Measurements from ENCODE around the gene FBN1.
A peak's percentile ranks its signal among the peaks of the same experiment; 100 is the strongest.

Gene FBN1

DNA sequence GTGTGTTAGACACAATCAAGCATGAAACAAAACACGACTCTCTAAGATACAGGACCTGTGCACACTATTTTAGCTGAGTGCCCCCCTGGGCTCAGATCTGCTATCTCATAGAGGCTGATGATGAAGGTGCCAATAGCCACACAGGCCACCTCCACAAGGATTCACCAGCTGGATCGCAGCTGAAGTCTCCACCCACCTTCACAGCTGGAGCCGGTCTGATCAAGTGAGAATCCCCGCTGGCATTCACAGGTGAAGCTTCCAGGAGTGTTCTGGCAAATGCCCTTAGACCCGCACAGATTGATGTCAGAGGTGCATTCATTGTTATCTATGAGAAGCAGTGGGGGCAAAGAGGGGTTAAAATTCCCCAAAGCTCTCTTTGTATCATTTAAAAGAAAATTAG lies 224.1 kb downstream of the FBN1 start:
- Histone ChIP-seq H3K27ac (peak overlapping the region in 1 of 2 donors; percentile 34), H3K4me3 (no peak overlapping the region)
- TF ChIP-seq, protein P1, sequence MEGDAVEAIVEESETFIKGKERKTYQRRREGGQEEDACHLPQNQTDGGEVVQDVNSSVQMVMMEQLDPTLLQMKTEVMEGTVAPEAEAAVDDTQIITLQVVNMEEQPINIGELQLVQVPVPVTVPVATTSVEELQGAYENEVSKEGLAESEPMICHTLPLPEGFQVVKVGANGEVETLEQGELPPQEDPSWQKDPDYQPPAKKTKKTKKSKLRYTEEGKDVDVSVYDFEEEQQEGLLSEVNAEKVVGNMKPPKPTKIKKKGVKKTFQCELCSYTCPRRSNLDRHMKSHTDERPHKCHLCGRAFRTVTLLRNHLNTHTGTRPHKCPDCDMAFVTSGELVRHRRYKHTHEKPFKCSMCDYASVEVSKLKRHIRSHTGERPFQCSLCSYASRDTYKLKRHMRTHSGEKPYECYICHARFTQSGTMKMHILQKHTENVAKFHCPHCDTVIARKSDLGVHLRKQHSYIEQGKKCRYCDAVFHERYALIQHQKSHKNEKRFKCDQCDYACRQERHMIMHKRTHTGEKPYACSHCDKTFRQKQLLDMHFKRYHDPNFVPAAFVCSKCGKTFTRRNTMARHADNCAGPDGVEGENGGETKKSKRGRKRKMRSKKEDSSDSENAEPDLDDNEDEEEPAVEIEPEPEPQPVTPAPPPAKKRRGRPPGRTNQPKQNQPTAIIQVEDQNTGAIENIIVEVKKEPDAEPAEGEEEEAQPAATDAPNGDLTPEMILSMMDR (IDR thresholded peaks at IDR 0.05) = no peak
- DNase-seq (ENCODE audit: low spot score) = no peak

DNA sequence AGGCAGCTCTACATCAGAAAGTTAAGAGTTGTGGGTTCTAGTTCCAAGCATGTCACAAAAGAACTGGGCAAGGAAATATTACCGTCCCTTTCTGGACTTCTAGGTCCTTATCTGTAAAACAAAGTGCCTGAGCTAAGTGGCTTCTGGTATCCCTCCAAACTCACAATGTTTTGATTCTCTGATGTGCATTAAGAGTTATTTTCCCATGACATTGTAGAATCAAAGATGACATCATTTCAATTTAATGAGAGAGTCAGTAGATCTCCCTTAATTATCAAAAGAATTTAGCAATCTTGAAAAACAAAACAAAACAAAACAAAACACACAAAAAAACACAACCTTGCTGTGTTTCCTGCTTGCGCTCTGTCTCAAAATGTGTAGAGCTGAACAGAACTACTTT lies 225.6 kb downstream of the FBN1 start:
- TF ChIP-seq, protein P1 (IDR thresholded peaks at IDR 0.05) = no peak
- DNase-seq (ENCODE audit: low spot score) = no peak
- H3K27ac ChIP-seq = peak overlapping the region in 1 of 2 donors; percentile 38
- no peak overlapping the region for H3K4me3 ChIP-seq

DNA sequence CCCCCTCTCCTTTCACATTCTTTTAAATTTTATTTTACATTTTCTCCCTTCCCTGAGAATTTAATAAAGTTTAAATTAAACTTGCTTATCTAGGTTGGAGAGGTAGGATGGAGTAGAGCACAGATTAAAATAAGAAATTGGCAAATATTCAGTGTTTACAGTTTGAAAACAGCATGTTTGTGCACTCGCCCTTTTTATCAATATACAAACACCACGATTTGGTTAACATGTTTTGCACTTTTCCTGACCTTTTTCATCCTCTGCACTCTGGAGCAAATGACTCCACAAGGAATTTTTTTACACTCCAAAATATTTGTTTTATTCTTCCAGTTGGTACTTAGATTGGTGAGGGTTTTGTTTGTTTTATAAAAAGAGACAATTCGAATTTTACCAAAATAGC lies 227.2 kb downstream of the FBN1 start:
- TF ChIP-seq, protein P1 (IDR thresholded peaks at IDR 0.05) = no peak
- DNase-seq (ENCODE audit: low spot score) = no peak
- H3K27ac ChIP-seq = no peak overlapping the region
- no peak overlapping the region for H3K4me3 ChIP-seq

DNA sequence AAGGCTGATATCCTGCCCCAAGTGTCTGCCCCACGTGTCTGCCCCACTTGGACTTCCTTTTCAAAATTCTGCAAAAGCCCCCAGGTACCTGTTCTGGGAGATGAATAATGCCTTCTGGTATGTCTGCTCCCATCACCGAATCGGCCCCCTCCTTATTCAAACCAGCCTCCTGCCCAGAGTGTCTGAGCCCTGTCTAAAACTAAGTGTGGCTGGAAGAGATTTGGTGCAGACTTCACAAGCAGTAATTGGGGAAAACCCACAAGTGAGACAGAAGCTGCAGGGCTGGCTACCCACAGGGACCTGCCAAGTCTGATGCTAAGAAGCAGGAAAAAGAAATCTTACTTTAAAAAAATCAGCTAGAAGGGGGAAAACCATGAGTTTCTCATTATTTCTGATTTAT lies 229.2 kb downstream of the FBN1 start:
- Histone ChIP-seq H3K27ac (peak overlapping the region in 1 of 2 donors; percentile 67), H3K4me3 (no peak overlapping the region)
- TF ChIP-seq, protein P1 (IDR thresholded peaks at IDR 0.05) = no peak
- no peak for DNase-seq (ENCODE audit: low spot score)

DNA sequence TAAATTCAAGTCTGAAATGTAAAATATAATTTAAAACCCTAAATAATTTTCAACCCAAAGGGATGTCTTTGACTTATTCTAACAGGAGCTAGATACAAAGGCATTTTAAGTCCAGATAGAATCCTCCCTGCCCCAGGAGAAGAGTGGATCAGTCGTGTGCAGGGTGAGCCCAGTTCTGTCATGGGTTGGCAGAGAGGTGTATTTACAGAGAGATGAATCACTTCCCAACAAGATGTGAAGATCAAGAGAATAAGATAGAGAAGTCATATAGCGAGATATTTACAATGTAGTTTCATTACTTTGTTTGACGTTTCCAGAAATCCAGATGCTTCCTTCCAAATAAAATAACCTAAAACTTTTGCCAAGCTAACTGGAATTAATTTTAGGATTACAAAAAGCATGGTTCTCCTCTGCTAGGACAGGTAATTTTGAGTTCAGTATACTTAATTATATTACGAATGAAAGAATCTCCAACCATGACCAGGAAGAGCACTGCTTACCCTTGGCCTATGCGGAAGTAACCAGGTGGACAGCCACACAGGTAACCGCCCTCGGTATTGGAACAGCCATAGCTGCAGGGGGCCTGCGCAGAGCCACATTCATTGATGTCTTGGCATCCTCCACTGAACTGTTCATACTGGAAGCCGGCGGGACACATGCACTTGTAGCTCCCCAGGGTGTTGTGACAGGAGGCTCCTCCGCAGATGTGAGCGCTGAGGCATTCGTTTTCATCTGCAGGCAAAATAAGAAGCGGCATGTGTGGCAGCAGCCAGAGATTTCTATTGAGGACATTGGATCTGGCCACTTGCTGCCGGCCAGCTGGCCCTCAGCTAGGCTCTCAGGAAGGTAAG lies 230.2 kb downstream of the FBN1 start:
- peak overlapping the region in 1 of 2 donors; percentile 67 for H3K27ac ChIP-seq
- no peak for DNase-seq (ENCODE audit: low spot score)
- TF ChIP-seq, protein P1 (IDR thresholded peaks at IDR 0.05) = no peak
- H3K4me3 ChIP-seq = no peak overlapping the region

DNA sequence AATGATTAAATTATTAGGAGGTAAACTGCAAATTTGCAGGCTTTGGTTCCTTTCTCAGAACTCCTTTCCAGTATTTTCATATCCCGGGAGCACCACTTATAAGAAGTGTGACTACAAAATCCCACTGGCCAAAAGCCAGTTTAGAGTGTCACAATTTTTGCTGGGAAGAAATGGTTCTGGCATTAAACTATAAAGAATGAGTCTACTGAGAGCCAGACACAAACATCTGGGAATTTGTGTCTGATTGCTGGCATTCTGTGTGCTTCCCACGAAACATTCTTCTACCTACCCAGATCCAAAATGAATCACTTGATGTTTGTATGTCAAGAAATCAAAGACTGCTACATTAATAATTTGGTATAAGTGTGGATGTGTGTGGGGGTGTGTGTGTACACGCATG lies 231.5 kb downstream of the FBN1 start:
- Histone ChIP-seq H3K4me3 (peak overlapping the region; percentile 9), H3K27ac (peak overlapping the region; percentile 64 to 77)
- no peak for DNase-seq (ENCODE audit: low spot score)
- TF ChIP-seq, protein P1 (IDR thresholded peaks at IDR 0.05) = no peak

DNA sequence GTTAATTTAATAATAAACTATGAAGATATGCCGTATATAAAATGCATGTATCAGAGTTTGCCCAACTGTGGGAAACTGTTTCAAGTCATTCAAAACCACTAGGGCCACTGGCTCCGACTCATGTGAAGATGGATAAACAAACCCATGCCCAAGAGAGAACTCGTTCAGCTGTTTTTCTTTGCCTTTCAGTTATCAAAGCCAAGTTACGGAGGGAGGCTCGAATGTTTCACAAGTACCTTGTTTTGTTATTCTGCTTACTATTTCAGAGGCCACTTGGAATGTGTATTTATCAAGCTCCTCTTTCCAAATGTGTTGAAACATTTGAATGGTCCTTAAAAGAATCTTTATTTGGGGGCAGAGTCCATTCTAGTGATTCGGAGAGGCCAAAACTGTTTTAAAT lies 232.2 kb downstream of the FBN1 start:
- no peak for DNase-seq (ENCODE audit: low spot score)
- Histone ChIP-seq H3K27ac (peak overlapping the region; percentile 64 to 77), H3K4me3 (peak overlapping the region; percentile 9)
- TF ChIP-seq, protein P1 (IDR thresholded peaks at IDR 0.05) = no peak
